GM23248 (cell line): ENCODE data around the gene NFXL1.

Experiments used
- EZH2 ChIP-seq: fragments of 200-600 bp; sonication (generic); IDR thresholded peaks from 2 replicates; pipeline ENCODE4 v1.6.1; 2018; ENCODE audit warnings: antibody characterized with exemption, mild to moderate bottlenecking; ENCODE audit not compliant: insufficient read depth, poor library complexity, severe bottlenecking
- EZH2phosphoT487 ChIP-seq: fragments of 200-600 bp; sonication (generic); IDR thresholded peaks from 2 replicates; pipeline ENCODE4 v1.6.1; 2018; ENCODE audit warnings: antibody characterized with exemption, moderate library complexity, mild to moderate bottlenecking, low read depth; ENCODE audit not compliant: insufficient read depth

- TF ChIP-seq EZH2 (no peak), EZH2phosphoT487 (no peak)
Measured at GRCh38 chr4:47849466-47849865, 64.9 kb downstream of the NFXL1 start.
